HCT116 (cell line): Measurements from ENCODE around the gene SRP9. TPM values are rescaled to one million over a fixed set of nuclear protein-coding genes. Genes with fewer than 3 reads are reported as not detected.

Source experiments
- ATAC-seq: fragments of 200-7000 bp; cut with Tn5 transposase; 2 replicates; pipeline ENCODE4 v1.9.1; 2020; ENCODE audit warnings: mild to moderate bottlenecking, moderate library complexity
- BruUV-seq: library from RNA; stranded (reverse); fragments of 400-500 nt; replicated peaks from 2 replicates; lab custom pipeline; 2021; lab: Mats Ljungman, UMichigan
- CTCF ChIA-PET: fragments of 300-600 bp; sonication (Branson Sonifier 250); formaldehyde crosslinking; loops from one replicate; lab custom pipeline; 2021; ENCODE audit warnings: antibody characterized with exemption; lab: Charles Lee
- POLR2A ChIA-PET: fragments of 300-600, 350-600 bp; sonication (Branson Sonifier 250); formaldehyde crosslinking; loops from one replicate; lab custom pipeline; 2021; ENCODE audit warnings: antibody characterized with exemption; lab: Charles Lee
- RAD21 ChIA-PET, 2 experiments: fragments of 300-600 bp; sonication (Branson Sonifier 250); formaldehyde crosslinking; loops; one replicate each; lab custom pipeline; 2023; ENCODE audit warnings: low total read pairs in 2 of 2; ENCODE audit not compliant: uncharacterized antibody in 2 of 2, unreplicated experiment in 2 of 2, low non-redundant PET in 1 of 2; lab: Charles Lee
- DNase-seq: peaks from one replicate; pipeline ENCODE4 v3.0.0-alpha.2; 2010; ENCODE audit warnings: low read depth, low spot score
- H2AFZ ChIP-seq: fragments of 200-600 bp; shearing (Covaris generic), sonication (generic); 2 replicates; pipeline ENCODE4 v1.6.1; 2017; ENCODE audit warnings: low read depth, mixed run types, mixed read lengths, antibody characterized with exemption, low read length; ENCODE audit not compliant: poor library complexity, severe bottlenecking
- H3K27ac ChIP-seq: 2 replicates; pipeline ENCODE4 v1.5.1; 2012; ENCODE audit warnings: low read depth, low read length
- H3K27me3 ChIP-seq: fragments of 200-600 bp; sonication (generic); 2 replicates; pipeline ENCODE4 v1.6.1; 2016; ENCODE audit warnings: mixed run types, low read length, mixed read lengths; ENCODE audit not compliant: insufficient read depth
- H3K36me3 ChIP-seq, 2 experiments: fragments of 200-500 bp in 1 of 2; fragments of 200-600 bp in 1 of 2; sonication (Bioruptor generic) in 1 of 2; sonication (generic) in 1 of 2; 2 replicates each; pipeline versions ENCODE4 v1.5.1 to v1.6.1; 2014 to 2016; ENCODE audit warnings: low read length in 2 of 2, inconsistent platforms in 1 of 2, mixed read lengths in 1 of 2, mixed run types in 1 of 2; ENCODE audit not compliant: insufficient read depth in 2 of 2, control insufficient read depth in 1 of 2
- H3K4me1 ChIP-seq, 2 experiments: fragments of 200-600 bp in 1 of 2; sonication (generic) in 1 of 2; 2 replicates each; pipeline versions ENCODE4 v1.5.1 to v1.6.1; 2012 to 2017; ENCODE audit warnings: low read length in 2 of 2, inconsistent platforms in 1 of 2, mild to moderate bottlenecking in 1 of 2, mixed read lengths in 1 of 2, mixed run types in 1 of 2, moderate library complexity in 1 of 2; ENCODE audit not compliant: insufficient read depth in 2 of 2, control insufficient read depth in 1 of 2
- H3K4me2 ChIP-seq: fragments of 200-600 bp; sonication (generic); 2 replicates; pipeline ENCODE4 v1.6.1; 2017; ENCODE audit warnings: mixed run types, low read length, mixed read lengths
- H3K4me3 ChIP-seq, 2 experiments: fragments of 200-600 bp in 1 of 2; sonication (generic) in 1 of 2; replicated peaks in 1 of 2; 2 replicates each; pipeline ENCODE4 v1.5.1; 2011 to 2016; ENCODE audit warnings: low read length in 2 of 2, control low read depth in 1 of 2, low read depth in 1 of 2, mild to moderate bottlenecking in 1 of 2, mixed read lengths in 1 of 2, mixed run types in 1 of 2
- H3K79me2 ChIP-seq: fragments of 200-600 bp; sonication (generic); 2 replicates; pipeline ENCODE4 v1.6.1; 2017; ENCODE audit warnings: mild to moderate bottlenecking, mixed run types, low read length, moderate library complexity, mixed read lengths; ENCODE audit not compliant: insufficient read depth
- H3K9ac ChIP-seq: fragments of 200-600 bp; sonication (generic); 2 replicates; pipeline ENCODE4 v1.6.1; 2016; ENCODE audit warnings: low read length, mixed read lengths
- H3K9me2 ChIP-seq: fragments of 200-600 bp; sonication (generic), shearing (Covaris generic); 2 replicates; pipeline ENCODE4 v1.6.1; 2017; ENCODE audit warnings: mixed run types, mild to moderate bottlenecking, moderate library complexity; ENCODE audit not compliant: insufficient read depth
- H3K9me3 ChIP-seq, 2 experiments: fragments of 200-500 bp in 1 of 2; fragments of 200-600 bp in 1 of 2; sonication (Bioruptor generic) in 1 of 2; sonication (generic) in 1 of 2; 2 replicates each; pipeline ENCODE4 v1.6.1; 2014 to 2017; ENCODE audit warnings: low read length in 2 of 2, mixed read lengths in 2 of 2, inconsistent platforms in 1 of 2, low read depth in 1 of 2, mild to moderate bottlenecking in 1 of 2, mixed run types in 1 of 2, moderate library complexity in 1 of 2; ENCODE audit not compliant: control insufficient read depth in 1 of 2, insufficient read depth in 1 of 2
- H4K20me1 ChIP-seq: fragments of 200-600 bp; sonication (generic), shearing (Covaris generic); 2 replicates; pipeline ENCODE4 v1.6.1; 2017; ENCODE audit warnings: mixed run types, mild to moderate bottlenecking, moderate library complexity; ENCODE audit not compliant: insufficient read depth
- ATF3 ChIP-seq: IDR thresholded peaks from 2 replicates; pipeline ENCODE4 v1.6.1; 2012
- CEBPB ChIP-seq: IDR thresholded peaks from 2 replicates; pipeline ENCODE4 v1.6.1; 2012; ENCODE audit warnings: low read depth
- CTCF ChIP-seq, 3 experiments: fragments of 200-600 bp in 1 of 3; sonication (generic) in 1 of 3; IDR thresholded peaks in 2 of 3; conservative IDR thresholded peaks in 1 of 3; 2 replicates each; pipeline ENCODE4 v1.5.1; 2012 to 2017; ENCODE audit warnings: low read depth in 2 of 3, low read length in 2 of 3, antibody characterized with exemption in 1 of 3, borderline replicate concordance in 1 of 3, control low read depth in 1 of 3, mild to moderate bottlenecking in 1 of 3, mixed read lengths in 1 of 3, mixed run types in 1 of 3, moderate library complexity in 1 of 3; ENCODE audit not compliant: insufficient read depth in 1 of 3
- EGR1 ChIP-seq: IDR thresholded peaks from 2 replicates; pipeline ENCODE4 v1.6.1; 2012; ENCODE audit warnings: low read depth
- ELF1 ChIP-seq: IDR thresholded peaks from 2 replicates; pipeline ENCODE4 v1.6.1; 2012; ENCODE audit warnings: low read depth, borderline replicate concordance
- FOSL1 ChIP-seq: IDR thresholded peaks from 2 replicates; pipeline ENCODE4 v1.6.1; 2012; ENCODE audit warnings: low read depth
- JUND ChIP-seq: IDR thresholded peaks from 2 replicates; pipeline ENCODE4 v1.6.1; 2012
- POLR2A ChIP-seq: IDR thresholded peaks from 2 replicates; pipeline ENCODE4 v1.7.0; 2011; ENCODE audit warnings: borderline replicate concordance; ENCODE audit not compliant: insufficient read depth, insufficient read length; ENCODE audit errors: extremely low read depth
- RAD21 ChIP-seq: IDR thresholded peaks from 2 replicates; pipeline ENCODE4 v1.6.1; 2012; ENCODE audit warnings: low read depth, mild to moderate bottlenecking
- REST ChIP-seq: IDR thresholded peaks from 2 replicates; pipeline ENCODE4 v1.6.1; 2012; ENCODE audit warnings: low read depth
- SRF ChIP-seq: IDR thresholded peaks from 2 replicates; pipeline ENCODE4 v1.6.1; 2012; ENCODE audit warnings: low read depth
- YY1 ChIP-seq: IDR thresholded peaks from 2 replicates; pipeline ENCODE4 v1.6.1; 2011; ENCODE audit warnings: low read length, low read depth, moderate library complexity, mild to moderate bottlenecking; ENCODE audit not compliant: insufficient replicate concordance; ENCODE audit errors: extremely low read depth
- ZFX ChIP-seq: fragments of 450-650 bp; IDR thresholded peaks from 2 replicates; pipeline ENCODE4 v1.6.1; 2017
- ZNF274 ChIP-seq: fragments of 200-500 bp; sonication (Bioruptor generic); IDR thresholded peaks from 2 replicates; pipeline ENCODE4 v1.6.1; 2014; ENCODE audit warnings: mild to moderate bottlenecking, low read depth, low read length, inconsistent platforms
- intact Hi-C: fragments of 100-400 bp; cut with micrococcal nuclease; formaldehyde crosslinking; loops from 2 replicates; pipeline ENCODE4 v1.10.0; 2022
- total RNA-seq: library from RNA; stranded (reverse); gene quantifications from one replicate; pipeline ENCODE4 v1.2.1, GENCODE V29; 2021; ENCODE audit not compliant: unreplicated experiment

Gene SRP9
- total RNA-seq, 1 experiment from 2014 or later = 220 TPM

GRCh38 chr1:225736437-225737098, 41.1 kb upstream of the SRP9 start:
- no peak for TF ChIP-seq RAD21
- no peak for TF ChIP-seq JUND
- no peak for TF ChIP-seq CEBPB
- no peak for TF ChIP-seq REST
- TF ChIP-seq EGR1 = no peak
- TF ChIP-seq FOSL1 = no peak
- TF ChIP-seq POLR2A = no peak
- TF ChIP-seq CTCF (IDR thresholded peaks at IDR 0.05 in 2 of 3, conservative IDR thresholded peaks at IDR 0.05 in 1 of 3; ENCODE audit: borderline replicate concordance in 1 of 3, insufficient read depth in 1 of 3, low read depth in 2 of 3, low read length in 2 of 3) = no peak
- TF ChIP-seq ELF1 = no peak
- TF ChIP-seq YY1 = no peak
- no peak for TF ChIP-seq ZFX
- TF ChIP-seq ATF3 = no peak
- TF ChIP-seq SRF = no peak
- no peak for TF ChIP-seq ZNF274
- POLR2A ChIA-PET = interaction anchor here (1.2 kb wide), 1 partner anchor 11 kb away, joined by 3 read pairs; no protein-coding TSS in a partner anchor
- no peak overlapping the region for H3K27ac ChIP-seq
- H2AFZ ChIP-seq = no peak overlapping the region
- H3K4me3 ChIP-seq = no peak overlapping the region
- ATAC-seq (no peak), DNase-seq (no peak)
- intact Hi-C loops = no loop called here
- no TSS peak for BruUV-seq
- H3K27me3 ChIP-seq = no peaks in the 10 kb centered on the region
- H3K79me2 ChIP-seq = no peaks in the 10 kb centered on the region
- no peak overlapping the region for H3K9ac ChIP-seq
- no peak overlapping the region for H3K4me2 ChIP-seq
- no peaks in the 10 kb centered on the region for H3K36me3 ChIP-seq
- H4K20me1 ChIP-seq = no peaks in the 10 kb centered on the region
- RAD21 ChIA-PET = no interaction called here
- no peaks in the 10 kb centered on the region for H3K9me3 ChIP-seq
- CTCF ChIA-PET = no interaction called here
- H3K4me1 ChIP-seq = peaks cover 3 to 8% of the 10 kb centered on the region in 2 experiments; a peak in 2 of 4 replicates
- no peaks in the 10 kb centered on the region for H3K9me2 ChIP-seq
